Fibroblast of skin of right biceps (primary cell): Measurements from ENCODE around the gene RNU6-1.
A peak's percentile ranks its signal among the peaks of the same experiment; 100 is the strongest.

ENCODE experiments used
- DNase-seq: peaks from one replicate; pipeline ENCODE4 v3.0.0-alpha.2; 2013

The RNU6-1 gene

GRCh38 chr15:67855842-67856241 is 16.0 kb upstream of the RNU6-1 start:
- DNase-seq: no peak

GRCh38 chr15:67854358-67854757 is 14.5 kb upstream of the RNU6-1 start:
- DNase-seq: no peak

- DNase-seq: no peak
Observed at GRCh38 chr15:67853454-67853853, 13.6 kb upstream of the RNU6-1 start.

GRCh38 chr15:67852418-67852817 is 12.6 kb upstream of the RNU6-1 start:
- DNase-seq: no peak

- no peak for DNase-seq
Observed at GRCh38 chr15:67850994-67851571, 11.2 kb upstream of the RNU6-1 start.

GRCh38 chr15:67850336-67850735 is 10.5 kb upstream of the RNU6-1 start:
- DNase-seq: no peak

GRCh38 chr15:67849538-67849937 is 9.7 kb upstream of the RNU6-1 start:
- no peak for DNase-seq

- DNase-seq: no peak
Observed at GRCh38 chr15:67845974-67846373, 6.1 kb upstream of the RNU6-1 start.

GRCh38 chr15:67843571-67844387 is 3.9 kb upstream of the RNU6-1 start:
- peak; percentile 57 for DNase-seq

GRCh38 chr15:67843092-67843501 is 3.3 kb upstream of the RNU6-1 start:
- no peak for DNase-seq

GRCh38 chr15:67841513-67841762 is 1.6 kb upstream of the RNU6-1 start:
- DNase-seq: no peak

GRCh38 chr15:67840749-67841512 is 1.1 kb upstream of the RNU6-1 start:
- DNase-seq: peak; percentile 36

- peak; percentile 52 for DNase-seq
Observed at GRCh38 chr15:67839499-67839928, 331 bp downstream of the RNU6-1 start.

- DNase-seq: peak; percentile 30
Observed at GRCh38 chr15:67838789-67839332, 984 bp downstream of the RNU6-1 start.

- no peak for DNase-seq
Observed at GRCh38 chr15:67836955-67837354, 2.9 kb downstream of the RNU6-1 start.

GRCh38 chr15:67836477-67836876 is 3.4 kb downstream of the RNU6-1 start:
- peak; percentile 32 for DNase-seq

GRCh38 chr15:67836134-67836455 is 3.8 kb downstream of the RNU6-1 start:
- DNase-seq: no peak

GRCh38 chr15:67835297-67836133 is 4.3 kb downstream of the RNU6-1 start:
- DNase-seq: no peak

- no peak for DNase-seq
Observed at GRCh38 chr15:67834581-67835296, 5.1 kb downstream of the RNU6-1 start.

- DNase-seq: peak; percentile 40
Observed at GRCh38 chr15:67833710-67834511, 5.9 kb downstream of the RNU6-1 start.
